GM13977 (cell line): ENCODE results near the gene TSFM.

Experiments used
- DNase-seq: peaks from one replicate; pipeline ENCODE4 v3.0.0; 2012; ENCODE audit warnings: low spot score
- CTCF ChIP-seq: IDR thresholded peaks from 2 replicates; pipeline ENCODE4 v1.5.1; 2012; ENCODE audit warnings: mild to moderate bottlenecking, control low read depth; ENCODE audit not compliant: insufficient read depth; ENCODE audit errors: extremely low read depth, missing control alignments
- in situ Hi-C: fragments of 300-500 bp; cut with MboI; formaldehyde crosslinking; loops from one replicate; pipeline ENCODE4 v1.12.0; 2022; ENCODE audit warnings: low sequenced_read_pairs, low pct_unique_long_range_greater_than_20kb, mixed read lengths, inconsistent platforms; ENCODE audit not compliant: unreplicated experiment

TSFM gene

GRCh38 chr12:57782608-57783465, at the start of gene TSFM:
Gene TSFM, plus strand, starts transcription at chr12:57782787. Its CDS starts 15 bp downstream, at chr12:57782802.
- peak; percentile 86 for DNase-seq
- in situ Hi-C loops, result no loop called here
- TF ChIP-seq CTCF, result peak; percentile 96

- in situ Hi-C loops, result no loop called here
- no peak for TF ChIP-seq CTCF
- DNase-seq, result no peak
Observed at GRCh38 chr12:57733928-57734327, 48.7 kb upstream of the TSFM start.

- TF ChIP-seq CTCF, result no peak
- no peak for DNase-seq
- in situ Hi-C loops, result no loop called here
Observed at GRCh38 chr12:57734591-57734990, 48.0 kb upstream of the TSFM start.

- TF ChIP-seq CTCF, result no peak
- in situ Hi-C loops, result no loop called here
- DNase-seq, result no peak
Observed at GRCh38 chr12:57735198-57735855, 47.3 kb upstream of the TSFM start.

GRCh38 chr12:57735952-57736740, 46.4 kb upstream of the TSFM start:
- DNase-seq, result no peak
- in situ Hi-C loops, result no loop called here
- TF ChIP-seq CTCF, result no peak

GRCh38 chr12:57736741-57737466, 45.7 kb upstream of the TSFM start:
- in situ Hi-C loops, result no loop called here
- DNase-seq, result no peak
- no peak for TF ChIP-seq CTCF
